Stimulated activated CD8-positive, alpha-beta memory T cell treated with anti-CD3 and anti-CD28 coated beads, Interleukin-12 subunit alpha, Interleukin-12 subunit beta, amount 100 ng/mL, for 24 hours (primary cell): ENCODE measurements around the gene AIM2.

Experiments
- DNase-seq: peaks from one replicate; pipeline ENCODE4 v3.0.0-alpha.2; 2020; ENCODE audit errors: extremely low read depth

AIM2 gene

DNA sequence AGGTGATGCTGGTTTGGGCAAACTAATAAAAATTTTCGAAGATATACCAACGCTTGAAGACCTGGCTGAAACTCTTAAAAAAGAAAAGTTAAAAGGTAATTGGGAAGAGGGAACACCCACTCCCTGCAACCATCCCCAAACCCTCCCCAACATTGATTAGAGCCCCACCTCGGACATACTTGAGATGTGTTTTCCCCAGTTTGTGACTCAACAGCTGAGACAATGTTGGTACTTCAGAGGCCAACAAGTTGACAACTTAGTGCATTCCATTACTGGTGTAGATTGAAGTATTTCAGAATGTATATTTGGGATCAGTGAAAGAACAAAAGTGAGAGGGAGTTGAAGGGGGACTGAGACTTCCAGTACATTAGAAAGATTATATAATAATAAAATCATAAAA lies 61.7 kb downstream of the AIM2 start:
- no peak for DNase-seq

DNA sequence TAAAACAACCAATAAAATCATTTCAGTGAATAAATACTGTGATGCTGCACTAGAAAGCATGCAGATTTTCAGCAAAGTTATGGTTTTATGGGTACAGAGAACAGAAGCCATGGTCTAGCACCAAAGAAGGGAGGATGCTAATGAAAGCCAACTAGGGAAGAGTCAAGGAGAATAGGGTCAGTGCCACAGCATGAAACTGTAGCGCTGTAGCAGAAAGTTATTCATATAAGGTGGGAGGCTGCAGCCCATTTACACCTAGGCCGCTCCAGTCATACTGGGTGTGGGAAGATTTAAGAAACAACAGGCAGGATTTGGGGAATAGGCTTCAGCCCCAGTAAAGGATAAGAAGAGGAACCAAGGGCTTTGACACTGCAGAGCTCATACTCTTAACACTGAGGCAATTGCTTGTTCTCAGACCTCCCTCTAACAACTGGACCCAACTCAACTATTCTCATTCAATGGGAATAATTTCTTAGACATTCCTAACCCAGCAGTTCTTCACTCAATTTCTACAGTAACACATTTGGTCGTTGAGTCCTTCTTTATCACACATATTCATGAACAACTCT lies 62.5 kb downstream of the AIM2 start:
- DNase-seq: no peak

DNA sequence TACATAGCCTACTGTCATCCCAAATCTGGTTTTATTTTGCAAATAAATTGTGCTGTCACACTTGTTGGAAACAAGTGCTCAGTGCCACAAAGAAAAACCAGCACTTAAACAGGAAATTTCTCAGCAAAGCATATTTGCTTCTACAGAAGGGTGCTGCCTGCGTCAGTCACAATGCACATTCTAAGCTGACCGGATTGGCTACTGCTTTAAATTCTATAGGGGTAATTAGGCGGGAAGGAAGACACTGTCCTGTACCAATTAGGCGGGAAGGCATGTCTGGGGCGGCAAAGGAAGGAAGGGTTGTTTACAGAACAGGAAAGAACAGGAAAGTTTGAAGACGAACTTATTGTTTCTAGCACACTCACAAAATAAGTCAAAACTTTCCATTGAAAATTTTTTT lies 64.1 kb downstream of the AIM2 start:
- no peak for DNase-seq
